GM19238 (cell line): ENCODE results near the gene MED22.
"Not testable (repeated sequence)": the region's sequence is repeated elsewhere in the genome, so short reads cannot be mapped to it uniquely, and the experiment has no call there.

Source experiments
- DNase-seq: peaks from one replicate; pipeline ENCODE4 v3.0.0; 2011; ENCODE audit warnings: low spot score; ENCODE audit not compliant: insufficient read length

Gene MED22

DNA sequence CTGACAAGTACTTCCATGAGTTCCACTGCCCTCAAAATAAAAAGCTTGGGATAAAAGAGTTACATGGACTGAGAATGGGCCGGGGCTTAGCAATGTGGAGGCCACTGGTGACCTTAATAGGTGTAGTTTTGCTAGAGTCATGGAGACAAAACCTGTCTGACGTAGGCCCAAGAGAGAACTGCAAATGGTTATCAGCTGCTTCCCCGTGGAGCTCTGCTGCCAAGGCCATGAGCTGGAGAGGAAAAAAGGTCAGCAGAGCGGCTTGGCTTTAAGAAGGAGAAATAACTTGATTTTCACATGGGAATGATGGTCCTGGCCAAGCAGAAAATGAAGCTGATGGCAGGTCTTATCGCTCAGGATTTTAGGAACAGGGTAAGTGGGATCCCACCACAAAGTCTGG lies 8.3 kb downstream of the MED22 start:
- DNase-seq = no peak

GRCh38 chr9:133335924-133336811 lies 11.8 kb downstream of the MED22 start, which contains the start of gene SURF6:
TSS of gene SURF6 (minus strand) at chr9:133336188. CDS start at chr9:133336132, 56 bp downstream.
- peak; percentile 90 for DNase-seq

DNA sequence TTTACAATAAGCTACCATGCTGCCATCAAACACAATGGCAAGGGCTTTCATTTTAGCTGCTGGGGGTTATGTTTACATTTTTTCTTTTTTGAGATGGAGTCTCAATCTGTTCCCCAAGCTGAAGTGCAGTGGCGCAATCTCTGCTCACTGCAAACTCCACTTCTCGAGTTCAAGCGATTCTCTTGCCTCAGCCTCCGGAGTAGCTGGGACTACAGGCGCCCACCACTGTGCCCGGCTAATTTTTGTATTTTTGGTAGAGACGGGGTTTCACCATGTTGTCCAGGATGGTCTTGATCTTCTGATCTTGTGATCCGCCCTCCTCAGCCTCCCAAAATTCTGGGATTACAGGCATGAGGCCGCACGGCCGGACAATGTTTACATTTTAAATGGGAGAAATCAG lies 13.0 kb downstream of the MED22 start:
- DNase-seq = not testable (repeated sequence)

- DNase-seq = no peak
Measured at GRCh38 chr9:133334161-133334560, 13.8 kb downstream of the MED22 start.

DNA sequence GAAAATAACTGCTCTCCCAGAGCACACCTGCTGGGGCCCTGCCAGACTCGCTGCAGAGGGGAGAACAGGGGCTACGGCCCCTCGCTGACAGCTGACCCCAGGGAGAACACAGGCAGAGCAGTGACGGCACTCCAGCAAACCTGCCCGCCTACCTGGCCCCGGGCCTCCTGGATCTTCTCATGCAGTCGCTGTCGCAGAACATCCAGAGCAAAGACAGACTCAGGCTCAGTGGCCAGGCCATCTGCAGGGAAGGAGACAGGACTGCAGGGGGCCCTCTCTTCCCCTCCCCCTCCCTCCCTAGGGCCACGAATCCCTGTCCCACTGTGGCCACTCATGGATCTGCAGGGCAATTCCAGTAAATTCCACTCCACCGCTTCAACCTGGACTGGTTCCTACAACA lies 14.4 kb downstream of the MED22 start:
- DNase-seq = no peak

DNA sequence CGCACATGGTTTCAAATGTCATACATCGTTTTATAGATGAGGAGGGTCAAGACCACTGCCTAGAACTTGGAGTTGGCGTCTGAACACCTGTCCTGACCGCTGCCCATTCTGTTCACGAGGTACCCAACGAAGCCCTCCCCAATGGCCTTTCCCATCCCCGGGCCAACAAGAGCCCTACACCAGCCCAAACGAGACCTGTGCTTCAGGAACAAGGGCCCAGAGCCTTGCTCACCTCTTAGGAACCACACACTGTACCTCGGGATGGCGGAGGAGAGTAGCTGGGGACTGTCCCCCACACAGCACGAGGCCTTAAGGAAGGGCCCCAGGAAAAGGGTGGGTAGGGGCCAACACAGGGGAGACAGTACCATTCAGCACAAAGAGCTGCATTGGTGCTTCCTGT lies 14.9 kb downstream of the MED22 start:
- no peak for DNase-seq

DNA sequence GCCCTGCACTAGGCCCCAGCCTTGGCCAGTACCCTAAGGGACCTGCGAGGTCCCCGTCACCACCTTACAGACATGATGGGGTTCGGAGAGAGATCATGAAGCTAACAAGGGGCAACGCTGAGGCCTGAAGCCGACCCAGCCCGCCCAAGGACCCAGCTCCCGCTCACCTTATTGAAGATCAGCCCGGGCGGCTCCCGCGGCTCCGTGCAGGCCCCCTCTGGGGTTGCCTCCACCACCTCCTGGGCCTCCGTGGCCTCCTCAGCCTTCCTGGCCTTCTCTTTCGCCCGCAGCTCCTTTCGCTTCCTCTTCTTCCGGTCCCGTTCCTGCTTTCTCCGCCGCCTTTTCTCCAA lies 15.6 kb downstream of the MED22 start:
- no peak for DNase-seq

DNA sequence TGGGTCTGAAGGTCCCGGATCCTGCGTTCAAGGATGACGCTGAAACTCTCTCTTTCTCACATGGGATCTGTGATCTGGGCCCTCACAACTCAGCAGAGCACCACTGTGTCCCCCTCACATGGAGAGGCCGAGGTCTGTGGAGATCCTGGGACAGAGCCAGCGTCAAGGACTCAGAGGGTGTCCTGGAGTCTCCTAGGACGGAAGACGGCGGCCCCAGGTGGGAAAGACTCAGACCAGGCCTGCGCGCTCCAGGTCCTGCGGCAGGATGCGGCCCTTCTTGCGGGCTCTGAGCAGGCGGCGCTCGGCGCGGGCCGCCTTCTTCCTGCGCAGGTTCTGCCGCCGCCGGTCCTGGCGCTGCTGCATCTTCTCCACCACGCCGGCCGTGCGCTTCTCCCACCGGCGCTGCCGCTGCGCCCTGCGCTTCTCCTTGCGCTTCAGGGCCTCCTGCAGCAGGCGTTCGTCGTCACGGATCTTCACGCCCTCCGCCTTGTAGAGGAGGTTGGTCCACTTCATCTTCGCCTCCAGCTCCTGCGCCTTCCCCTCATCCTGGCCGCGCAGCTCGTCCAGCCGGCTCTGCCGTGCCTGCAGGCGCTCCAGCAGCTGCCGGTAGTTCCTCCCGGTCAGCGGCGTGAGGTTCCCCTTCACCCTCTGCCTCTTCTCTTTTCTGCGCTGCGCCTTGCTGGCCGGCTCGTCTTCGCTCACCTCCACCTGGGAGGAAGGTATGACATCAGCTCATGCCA lies 16.1 kb downstream of the MED22 start:
- DNase-seq = no peak

DNA sequence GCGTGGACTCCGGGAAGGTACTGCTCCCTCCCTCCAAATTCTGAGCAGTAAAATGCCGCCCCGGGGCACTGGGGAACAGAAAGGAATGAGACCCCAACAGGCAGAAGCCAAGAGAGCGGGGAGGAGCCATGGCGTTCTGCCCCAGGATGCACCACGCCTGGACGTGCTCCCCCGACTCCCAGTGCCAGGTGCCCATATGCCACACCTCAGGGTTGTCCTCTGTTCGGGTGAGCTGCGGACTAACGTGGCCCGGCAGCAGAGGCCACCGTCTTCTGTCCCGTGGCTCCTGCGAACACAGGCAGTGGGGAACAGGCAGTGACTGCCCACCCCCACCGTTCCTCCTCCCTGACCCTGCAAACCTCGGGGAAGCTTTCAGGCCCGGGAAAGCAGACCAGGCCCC lies 16.7 kb downstream of the MED22 start:
- DNase-seq = no peak

DNA sequence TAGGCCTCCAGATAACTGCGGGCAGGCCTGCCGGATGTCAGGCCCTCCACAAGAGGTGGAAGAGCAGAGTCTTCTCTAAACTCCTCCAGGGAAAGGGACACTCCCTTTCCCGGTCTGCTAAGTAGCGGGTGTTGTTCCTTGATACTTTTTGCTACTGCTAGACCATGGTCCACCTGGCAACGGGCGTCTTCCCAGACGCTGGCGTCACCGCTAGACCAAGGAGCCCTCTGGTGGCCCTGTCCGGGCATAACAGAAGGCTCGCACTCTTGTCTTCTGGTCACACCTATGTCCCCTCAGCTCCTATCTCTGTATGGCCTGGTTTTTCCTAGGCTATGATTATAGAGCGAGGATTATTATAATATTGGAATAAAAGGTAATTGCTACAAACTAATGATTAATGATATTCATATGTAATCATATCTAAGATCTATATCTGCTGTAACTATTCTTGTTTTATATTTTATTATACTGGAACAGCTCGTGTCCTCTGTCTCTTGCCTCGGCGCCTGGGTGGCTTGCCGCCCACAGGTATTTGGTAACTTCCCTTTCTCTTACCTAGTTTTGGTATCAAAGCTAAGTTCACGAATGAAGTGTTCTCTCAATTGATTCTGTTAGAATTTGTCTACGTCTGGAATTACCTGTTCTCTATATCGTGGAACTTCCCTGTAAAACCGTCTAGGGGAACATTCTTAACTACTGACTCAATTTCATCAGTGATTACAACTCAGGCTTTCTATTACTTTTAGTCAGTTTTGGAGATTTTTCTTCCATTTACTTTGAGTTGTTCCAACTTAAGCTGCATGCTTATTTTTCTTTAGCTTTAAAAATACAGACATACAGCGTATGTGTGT lies 18.4 kb downstream of the MED22 start:
- DNase-seq = not testable (repeated sequence)

DNA sequence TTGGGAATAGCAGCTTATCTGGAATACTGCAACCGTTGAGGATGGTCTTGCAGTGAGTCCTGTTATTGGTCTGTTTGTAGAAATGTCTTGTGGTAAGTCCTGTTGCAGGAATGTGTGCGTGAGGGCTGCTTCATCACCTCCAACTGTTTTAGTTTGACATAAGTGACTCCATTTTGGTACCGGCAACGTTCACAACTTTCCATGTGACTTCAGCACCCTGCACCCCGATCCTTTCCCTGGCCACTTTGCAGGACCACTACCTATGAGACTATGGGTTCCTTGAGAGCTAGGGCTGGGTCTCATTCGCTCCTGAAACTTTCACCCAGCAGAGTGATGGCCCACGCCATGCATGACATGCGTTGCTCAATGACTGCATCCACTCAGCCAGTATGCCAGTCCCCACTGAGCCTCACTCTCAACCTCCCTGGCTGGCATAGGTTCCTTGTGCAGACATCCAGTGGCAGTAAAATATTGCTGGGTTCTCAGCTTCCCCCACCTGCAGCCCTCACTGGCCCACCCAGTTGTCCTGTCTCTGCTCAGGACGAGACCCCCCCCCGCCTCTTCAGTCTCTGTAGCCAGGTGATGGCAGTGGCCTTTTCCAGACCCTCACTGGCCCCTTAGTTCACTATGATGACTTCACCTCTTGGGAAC lies 20.0 kb downstream of the MED22 start:
- DNase-seq = no peak

- DNase-seq = not testable (repeated sequence)
Measured at GRCh38 chr9:133327021-133327420, 20.9 kb downstream of the MED22 start.

DNA sequence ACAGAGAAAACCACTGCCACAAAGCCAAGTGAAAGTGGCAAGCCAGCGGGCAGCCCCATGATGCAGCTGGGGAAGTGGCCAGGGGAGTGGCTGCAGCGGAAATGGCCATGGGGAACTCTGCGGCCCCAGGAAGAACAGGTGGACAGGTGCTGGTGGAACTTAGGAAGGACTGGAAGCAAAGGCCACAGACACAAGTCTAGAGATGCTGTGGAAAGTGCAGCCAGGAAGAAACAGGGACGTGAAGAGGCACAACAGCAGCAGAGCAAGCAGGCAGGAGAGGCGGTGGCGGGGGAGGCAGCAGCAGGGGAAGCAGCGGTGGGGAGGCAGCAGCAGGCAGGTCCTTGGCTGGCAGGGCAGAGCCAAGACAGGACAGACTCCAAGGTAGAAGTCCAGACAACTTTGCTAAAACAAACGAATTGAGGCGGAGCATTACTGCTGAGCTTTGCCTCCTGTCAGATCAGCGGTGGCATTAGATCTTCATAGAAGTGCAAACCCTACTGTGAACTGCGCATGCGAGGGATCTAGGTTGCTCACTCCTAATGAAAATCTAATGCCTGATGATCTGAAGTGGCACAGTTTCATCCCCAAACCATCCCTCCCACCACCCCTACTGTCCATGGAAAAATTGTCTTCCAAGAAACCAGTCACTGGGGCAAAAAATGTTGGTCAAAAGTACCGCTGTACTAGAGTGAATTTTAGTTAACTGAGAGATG lies 23.8 kb downstream of the MED22 start:
- no peak for DNase-seq

DNA sequence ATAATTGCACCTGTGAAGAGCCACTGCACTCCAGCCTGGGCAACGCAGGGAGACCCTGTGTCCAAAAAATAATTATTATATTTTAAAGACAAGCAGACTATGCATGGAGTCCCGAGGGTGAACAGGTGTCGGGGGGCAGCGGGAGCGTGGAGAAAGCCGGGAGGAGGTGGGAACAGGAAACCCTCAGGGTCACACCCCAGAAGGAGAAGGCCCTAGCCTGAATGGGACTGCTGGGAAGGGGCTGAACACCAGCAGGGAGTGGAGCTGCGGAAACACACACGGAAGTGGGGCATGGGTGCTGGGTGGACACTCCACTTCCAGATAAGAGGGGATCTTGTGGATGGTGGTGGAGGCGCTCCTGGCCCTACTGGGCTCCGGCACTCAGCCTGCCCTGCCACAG lies 24.7 kb downstream of the MED22 start:
- DNase-seq = no peak

- no peak for DNase-seq
Measured at GRCh38 chr9:133322701-133323100, 25.2 kb downstream of the MED22 start.

DNA sequence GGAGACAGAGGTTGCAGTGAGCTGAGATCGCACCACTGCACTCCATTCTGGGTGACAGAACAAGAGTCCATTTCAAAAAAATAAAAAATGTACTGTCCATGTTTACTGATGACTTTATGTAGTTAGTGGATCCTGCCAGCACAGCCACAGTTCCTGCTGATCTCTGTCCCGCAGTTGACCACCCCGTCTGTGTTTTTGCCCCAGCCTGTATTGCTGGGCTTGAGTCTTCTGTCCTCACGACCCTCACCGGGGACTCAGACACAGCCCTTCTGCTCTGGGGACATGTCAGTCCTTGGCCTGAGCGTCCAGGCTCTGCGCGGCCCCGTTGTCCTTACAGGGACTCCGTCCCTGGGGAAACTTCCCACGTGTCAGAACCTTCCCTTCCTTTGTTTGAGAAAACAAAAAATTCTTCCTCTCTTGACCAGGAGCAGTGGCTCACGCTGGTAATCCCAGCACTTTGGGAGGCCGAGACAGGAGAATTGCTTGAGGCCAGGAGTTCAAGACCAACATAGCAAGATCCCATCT lies 26.5 kb downstream of the MED22 start:
- DNase-seq = no peak

GRCh38 chr9:133320421-133320881 lies 27.5 kb downstream of the MED22 start:
- no peak for DNase-seq

GRCh38 chr9:133317551-133317950 lies 30.4 kb downstream of the MED22 start:
- not testable (repeated sequence) for DNase-seq

GRCh38 chr9:133315997-133316396 lies 31.9 kb downstream of the MED22 start:
- DNase-seq = no peak

DNA sequence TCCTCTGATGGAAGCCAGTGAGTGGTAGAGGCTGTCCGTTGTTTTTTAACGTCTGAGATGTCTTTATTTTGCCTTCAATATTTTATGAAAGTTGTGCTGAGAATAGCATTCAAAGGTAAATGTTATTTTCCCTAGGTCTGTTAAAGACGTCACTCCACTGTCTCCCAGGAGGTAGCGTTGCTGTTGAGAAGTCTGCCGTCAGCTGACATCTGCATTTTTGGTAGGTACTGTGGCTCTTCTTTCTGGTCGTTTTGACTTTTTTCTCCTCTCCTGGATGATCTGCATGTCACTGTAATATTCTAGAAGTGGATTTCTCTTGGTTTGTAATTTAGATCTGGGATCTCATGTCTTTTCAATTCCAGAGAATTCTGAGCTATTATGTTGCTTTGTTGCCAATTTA lies 38.3 kb downstream of the MED22 start:
- DNase-seq = no peak
